Peyer's patch (tissue), 4 donors: ENCODE measurements around the gene PSMB5. TPM values are rescaled to one million over a fixed set of nuclear protein-coding genes. Genes with fewer than 3 reads are reported as not detected.

Source experiments
- DNase-seq, 3 donors: peaks; one replicate each; pipeline ENCODE4 v3.0.0-alpha.2; 2017 to 2019
- H3K27ac ChIP-seq, 4 donors: fragments of 200-600 bp; sonication (generic); one replicate each; pipeline ENCODE4 v1.5.1; 2016 to 2019
- H3K27me3 ChIP-seq, 2 donors: fragments of 200-600 bp; sonication (generic); one replicate each; pipeline ENCODE4 v1.5.1; 2019
- H3K36me3 ChIP-seq, 3 donors: fragments of 200-600 bp; sonication (generic); one replicate each; pipeline ENCODE4 v1.5.1; 2016 to 2019
- H3K4me1 ChIP-seq, 4 donors: fragments of 200-600 bp; sonication (generic); one replicate each; pipeline ENCODE4 v1.5.1; 2016 to 2019
- H3K4me3 ChIP-seq, 4 donors: fragments of 200-600 bp; sonication (generic); 1 replicate in 3 of 4; 2 replicates in 1 of 4; pipeline ENCODE4 v1.5.1; 2016 to 2019; ENCODE audit warnings: mild to moderate bottlenecking in 1 of 4
- H3K9me3 ChIP-seq, 4 donors: fragments of 200-600 bp; sonication (generic); one replicate each; pipeline ENCODE4 v1.5.1; 2016 to 2019; ENCODE audit warnings: mild to moderate bottlenecking in 1 of 4
- POLR2A ChIP-seq, 2 donors: fragments of 450-650 bp; IDR thresholded peaks; one replicate each; pipeline ENCODE4 v1.5.1; 2017; ENCODE audit warnings: antibody characterized with exemption in 2 of 2, mild to moderate bottlenecking in 2 of 2, moderate library complexity in 2 of 2
- total RNA-seq, 4 donors: library from RNA; depleted of rRNA; stranded (reverse); fragments of >200 nt; gene quantifications; one replicate each; pipeline ENCODE4 v1.1.0, GENCODE V29; 2016
- TF ChIP-seq, protein P1 (sequence below), 6 experiments: fragments of 450-650 bp in 4 of 6; fragments of 200-600 bp in 2 of 6; sonication (generic) in 1 of 6; IDR thresholded peaks; one replicate each; pipeline ENCODE4 v1.5.1; 2017 to 2019; ENCODE audit warnings: antibody characterized with exemption in 6 of 6, mild to moderate bottlenecking in 3 of 6, moderate library complexity in 1 of 6

PSMB5 gene
- total RNA-seq, 4 donors from 2014 or later: 49.6 to 116 (median 68.8) TPM

DNA sequence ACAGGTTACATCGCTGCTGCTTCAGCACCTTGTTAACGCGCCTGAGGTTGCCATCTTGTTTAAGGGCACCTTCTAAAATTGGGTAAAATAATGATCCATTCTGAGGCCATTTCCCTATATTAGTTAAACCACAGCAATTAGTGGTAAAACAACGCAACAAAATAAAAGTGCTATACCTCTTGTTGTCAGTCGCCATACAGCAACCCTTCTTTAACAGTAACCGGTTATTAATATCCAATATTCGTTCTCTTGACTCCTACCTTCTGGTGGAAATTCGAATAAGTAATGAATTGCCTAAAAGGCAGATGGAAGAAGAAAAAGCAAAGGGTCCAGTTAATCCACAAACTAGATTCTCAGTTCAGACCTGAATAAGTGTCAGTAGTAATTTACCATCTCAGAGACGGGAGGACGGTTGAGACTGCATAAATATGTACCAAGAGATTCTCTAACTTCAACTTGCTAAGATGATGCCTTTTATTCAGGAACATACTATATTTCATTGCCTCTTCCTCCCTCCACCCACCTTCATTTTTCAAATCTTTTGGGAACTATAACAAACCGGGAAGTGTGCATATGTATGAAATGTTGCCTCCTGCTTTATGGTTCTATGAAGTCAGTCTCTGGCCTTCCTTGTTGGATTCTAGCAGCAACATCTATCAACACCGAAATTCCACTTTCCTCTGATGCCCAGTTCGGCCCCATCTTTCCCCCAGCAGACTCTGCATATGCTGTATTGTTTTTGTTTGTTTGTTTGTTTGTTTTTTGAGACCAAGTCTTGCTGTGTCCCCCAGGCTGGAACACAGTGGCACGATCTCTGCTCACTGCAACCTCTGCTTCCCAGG lies 824 bp upstream of the PSMB5 start:
- peaks cover 0 to 17% (median 2%) of the 10 kb centered on the region in 4 donors for H3K4me1 ChIP-seq
- peak overlapping the region; percentile 85 to 95 (median 91) for H3K27ac ChIP-seq
- TF ChIP-seq, protein P1, sequence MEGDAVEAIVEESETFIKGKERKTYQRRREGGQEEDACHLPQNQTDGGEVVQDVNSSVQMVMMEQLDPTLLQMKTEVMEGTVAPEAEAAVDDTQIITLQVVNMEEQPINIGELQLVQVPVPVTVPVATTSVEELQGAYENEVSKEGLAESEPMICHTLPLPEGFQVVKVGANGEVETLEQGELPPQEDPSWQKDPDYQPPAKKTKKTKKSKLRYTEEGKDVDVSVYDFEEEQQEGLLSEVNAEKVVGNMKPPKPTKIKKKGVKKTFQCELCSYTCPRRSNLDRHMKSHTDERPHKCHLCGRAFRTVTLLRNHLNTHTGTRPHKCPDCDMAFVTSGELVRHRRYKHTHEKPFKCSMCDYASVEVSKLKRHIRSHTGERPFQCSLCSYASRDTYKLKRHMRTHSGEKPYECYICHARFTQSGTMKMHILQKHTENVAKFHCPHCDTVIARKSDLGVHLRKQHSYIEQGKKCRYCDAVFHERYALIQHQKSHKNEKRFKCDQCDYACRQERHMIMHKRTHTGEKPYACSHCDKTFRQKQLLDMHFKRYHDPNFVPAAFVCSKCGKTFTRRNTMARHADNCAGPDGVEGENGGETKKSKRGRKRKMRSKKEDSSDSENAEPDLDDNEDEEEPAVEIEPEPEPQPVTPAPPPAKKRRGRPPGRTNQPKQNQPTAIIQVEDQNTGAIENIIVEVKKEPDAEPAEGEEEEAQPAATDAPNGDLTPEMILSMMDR (IDR thresholded peaks at IDR 0.05): peak in 2 of 6 experiments; percentile 32 to 34
- TF ChIP-seq POLR2A (IDR thresholded peaks at IDR 0.05): no peak
- no peaks in the 10 kb centered on the region for H3K27me3 ChIP-seq
- peak overlapping the region in 3 of 4 donors; percentile 66 to 86 (median 74) for H3K4me3 ChIP-seq
- peaks cover 0 to 28% (median 0%) of the 10 kb centered on the region in 3 donors for H3K36me3 ChIP-seq
- DNase-seq: no peak
- H3K9me3 ChIP-seq: no peaks in the 10 kb centered on the region

DNA sequence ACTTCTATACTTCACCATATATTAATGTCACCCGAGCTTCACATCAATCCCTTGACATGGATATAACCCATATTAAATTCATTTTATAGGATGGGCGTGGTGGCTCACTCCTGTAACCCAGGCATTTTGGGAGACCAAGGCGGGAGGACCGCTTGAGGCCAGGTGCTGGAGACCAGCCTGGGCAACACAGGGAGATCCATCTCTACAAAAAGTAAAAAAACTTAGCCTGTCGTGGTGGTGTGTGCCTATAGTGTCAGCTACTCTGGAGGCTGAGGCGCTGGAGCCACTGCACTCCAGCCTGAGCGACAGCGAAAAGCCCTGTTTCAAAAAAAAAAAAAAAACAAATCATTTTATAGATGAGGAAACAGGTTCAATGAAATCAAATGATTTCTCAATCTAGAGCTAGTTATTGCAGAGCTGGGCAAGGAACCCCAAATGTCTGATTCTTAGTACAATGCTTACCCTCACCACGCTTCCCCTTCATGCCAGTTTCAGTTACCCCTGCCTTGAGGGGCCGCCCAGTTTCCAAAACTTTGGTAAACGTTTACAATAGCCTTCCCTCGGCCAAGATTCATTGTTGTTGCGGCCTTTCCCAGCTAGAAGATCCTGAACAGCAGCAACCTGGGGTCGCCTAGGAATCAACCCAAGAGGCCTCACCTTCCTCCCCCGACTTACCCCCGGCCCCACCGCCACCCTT lies 751 bp downstream of the PSMB5 start:
- Histone ChIP-seq H3K4me3 (peak overlapping the region; percentile 66 to 86 (median 76)), H3K36me3 (peaks cover 0 to 38% (median 0%) of the 10 kb centered on the region in 3 donors)
- TF ChIP-seq, protein P1 (IDR thresholded peaks at IDR 0.05): no peak
- no peak for TF ChIP-seq POLR2A (IDR thresholded peaks at IDR 0.05)

DNA sequence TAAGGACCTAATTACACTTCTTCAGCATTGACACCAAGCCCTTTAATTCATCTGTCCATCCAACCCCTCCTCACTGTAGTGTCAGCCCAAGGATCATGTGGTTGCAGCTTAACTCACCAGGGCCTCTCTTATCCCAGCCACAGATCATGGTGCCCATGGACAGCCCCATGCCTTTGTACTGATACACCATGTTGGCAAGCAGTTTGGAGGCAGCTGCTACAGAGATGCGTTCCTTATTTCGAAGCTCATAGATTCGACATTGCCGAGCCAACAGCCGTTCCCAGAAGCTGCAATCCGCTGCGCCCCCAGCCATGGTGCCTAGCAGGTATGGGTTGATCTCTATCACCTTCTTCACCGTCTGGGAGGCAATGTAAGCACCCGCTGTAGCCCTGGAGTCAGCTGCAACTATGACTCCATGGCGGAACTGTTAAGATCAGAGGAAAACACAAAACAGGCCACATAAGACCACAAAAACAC lies 1.4 kb downstream of the PSMB5 start:
- Histone ChIP-seq H3K27me3 (no peaks in the 10 kb centered on the region), H3K4me1 (peaks cover 0 to 21% (median 2%) of the 10 kb centered on the region in 4 donors), H3K9me3 (no peaks in the 10 kb centered on the region), H3K27ac (no peak overlapping the region), H3K36me3 (peaks cover 0 to 45% (median 0%) of the 10 kb centered on the region in 3 donors), H3K4me3 (no peak overlapping the region)
- no peak for DNase-seq
- TF ChIP-seq, protein P1 (IDR thresholded peaks at IDR 0.05): no peak
- TF ChIP-seq POLR2A (IDR thresholded peaks at IDR 0.05): no peak

More for the DNA sequence above, 751 bp downstream of the PSMB5 start:
- Histone ChIP-seq H3K27ac (peak overlapping the region; percentile 85 to 95 (median 91)), H3K4me1 (peaks cover 0 to 17% (median 2%) of the 10 kb centered on the region in 4 donors), H3K9me3 (no peaks in the 10 kb centered on the region), H3K27me3 (no peaks in the 10 kb centered on the region)
- no peak for DNase-seq

DNA sequence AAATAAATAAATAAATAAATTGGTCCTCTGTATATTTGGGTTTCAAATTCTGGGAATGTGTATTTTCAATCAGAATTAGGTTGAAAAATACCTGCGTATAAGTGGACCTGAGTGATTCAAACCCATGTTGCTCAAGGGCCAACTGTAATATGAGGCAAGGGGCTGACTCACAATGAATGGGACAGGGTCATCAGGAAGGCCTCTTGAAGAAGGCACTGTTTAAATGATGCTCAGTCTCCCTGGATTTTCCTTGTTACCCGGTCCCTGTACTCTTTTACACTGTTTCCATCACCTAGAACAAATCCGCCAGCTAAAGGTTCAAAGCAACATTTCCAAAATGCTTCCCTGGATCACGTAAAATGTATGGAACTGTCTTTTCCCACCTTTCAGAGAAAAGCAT lies 3.8 kb downstream of the PSMB5 start:
- peaks cover 0 to 25% (median 2%) of the 10 kb centered on the region in 4 donors for H3K4me1 ChIP-seq
- no peak overlapping the region for H3K4me3 ChIP-seq
- TF ChIP-seq, protein P1 (IDR thresholded peaks at IDR 0.05): no peak
- TF ChIP-seq POLR2A (IDR thresholded peaks at IDR 0.05): no peak
- peaks cover 0 to 66% (median 0%) of the 10 kb centered on the region in 3 donors for H3K36me3 ChIP-seq
- H3K27me3 ChIP-seq: no peaks in the 10 kb centered on the region
- no peak for DNase-seq
- no peaks in the 10 kb centered on the region for H3K9me3 ChIP-seq
- no peak overlapping the region for H3K27ac ChIP-seq

DNA sequence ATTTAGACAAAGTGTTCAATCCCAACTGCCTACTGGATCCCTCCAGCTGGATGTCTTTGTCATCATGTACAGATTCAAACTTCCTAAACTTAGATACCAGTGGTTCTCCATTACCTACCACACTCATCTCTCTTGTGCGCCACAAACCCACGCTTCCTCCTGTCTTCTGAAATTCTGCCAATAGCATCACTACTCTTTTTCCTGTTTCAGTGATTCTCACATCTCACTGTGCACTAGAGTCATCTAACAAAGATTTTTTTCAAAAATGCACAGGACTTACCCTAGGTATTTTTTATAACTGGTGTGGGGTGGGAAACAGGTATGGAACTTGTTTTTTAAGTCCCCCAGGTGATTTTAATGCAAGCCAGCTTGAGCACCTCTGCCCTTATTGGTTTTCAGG lies 5.9 kb downstream of the PSMB5 start:
- no peaks in the 10 kb centered on the region for H3K27me3 ChIP-seq
- TF ChIP-seq POLR2A (IDR thresholded peaks at IDR 0.05): no peak
- TF ChIP-seq, protein P1 (IDR thresholded peaks at IDR 0.05): no peak
- peaks cover 0 to 79% (median 0%) of the 10 kb centered on the region in 3 donors for H3K36me3 ChIP-seq

More for the DNA sequence above, 5.9 kb downstream of the PSMB5 start:
- DNase-seq: no peak
- Histone ChIP-seq H3K4me3 (no peak overlapping the region), H3K9me3 (no peaks in the 10 kb centered on the region), H3K27ac (no peak overlapping the region), H3K4me1 (peaks cover 0 to 21% (median 0%) of the 10 kb centered on the region in 4 donors)
